ENCODE measurements around the gene ARSG.

The ARSG gene

GRCh38 chr17:68378268-68379176 lies 87.2 kb downstream of the ARSG start (continued):
- TF ChIP-seq ZNF518A (tag by site-specific recombination; conservative IDR thresholded peaks at IDR 0.05; ENCODE audit: low read depth) (no peak), ZNF112 (tag by site-specific recombination; IDR thresholded peaks at IDR 0.05) (no peak), ZNF549 (tag by site-specific recombination; IDR thresholded peaks at IDR 0.05) (no peak), ZNF146 (tag by site-specific recombination; IDR thresholded peaks at IDR 0.05) (no peak), ZNF692 (tag by site-specific recombination; IDR thresholded peaks at IDR 0.05) (no peak), ZNF629 (tag by site-specific recombination; IDR thresholded peaks at IDR 0.05) (peak; percentile 59), PRDM6 (tag by site-specific recombination; IDR thresholded peaks at IDR 0.05) (no peak), ZNF777 (tag by site-specific recombination; IDR thresholded peaks at IDR 0.05; ENCODE audit: borderline replicate concordance) (no peak)

- POLR2A ChIA-PET, result no interaction called here
- Histone ChIP-seq H3K4me1 (ENCODE audit: control insufficient read depth, insufficient read depth, low read length) (peaks cover 29% of the 10 kb centered on the region), H3K4me3 (ENCODE audit: low read depth, low read length) (no peak overlapping the region), H3K27ac (ENCODE audit: extremely low read depth, low read depth, low read length) (no peak overlapping the region), H3K9me3 (ENCODE audit: control insufficient read depth, insufficient read depth, low read depth, low read length) (no peaks in the 10 kb centered on the region), H3K36me3 (ENCODE audit: control insufficient read depth in 2 of 2, insufficient read depth in 1 of 2, low read length in 2 of 2) (no peaks in the 10 kb centered on the region)
- CTCF ChIA-PET, result interaction anchor here (1.5 kb wide), 1 partner anchor 20 kb away, joined by 7 read pairs; no protein-coding TSS in a partner anchor
- TF ChIP-seq ZNF426 (tag by site-specific recombination; IDR thresholded peaks at IDR 0.05) (no peak), GFI1B (tag by site-specific recombination; IDR thresholded peaks at IDR 0.05) (no peak), HIC1 (tag by site-specific recombination; IDR thresholded peaks at IDR 0.05) (no peak), HOXA7 (CRISPR knock-in tag; IDR thresholded peaks at IDR 0.05; ENCODE audit: borderline replicate concordance) (no peak), MYNN (tag by site-specific recombination; IDR thresholded peaks at IDR 0.05; ENCODE audit: borderline replicate concordance) (no peak), ZFP37 (tag by site-specific recombination; IDR thresholded peaks at IDR 0.05) (no peak), ZNF626 (tag by site-specific recombination; IDR thresholded peaks at IDR 0.05) (no peak), ZNF488 (tag by site-specific recombination; IDR thresholded peaks at IDR 0.05) (no peak), ZNF280C (tag by site-specific recombination; IDR thresholded peaks at IDR 0.05) (no peak), ZEB2 (tag by site-specific recombination; IDR thresholded peaks at IDR 0.05) (no peak), ZNF558 (tag by site-specific recombination; IDR thresholded peaks at IDR 0.05) (no peak), ZNF654 (tag by site-specific recombination; IDR thresholded peaks at IDR 0.05; ENCODE audit: low read depth) (no peak)
These were observed 87.8 kb downstream of the ARSG start for GRCh38 chr17:68379177-68379510.
